Measurements from ENCODE around the gene EXOC1L.
"Not testable (repeated sequence)": the region's sequence is repeated elsewhere in the genome, so short reads cannot be mapped to it uniquely, and the experiment has no call there.

Gene EXOC1L

DNA sequence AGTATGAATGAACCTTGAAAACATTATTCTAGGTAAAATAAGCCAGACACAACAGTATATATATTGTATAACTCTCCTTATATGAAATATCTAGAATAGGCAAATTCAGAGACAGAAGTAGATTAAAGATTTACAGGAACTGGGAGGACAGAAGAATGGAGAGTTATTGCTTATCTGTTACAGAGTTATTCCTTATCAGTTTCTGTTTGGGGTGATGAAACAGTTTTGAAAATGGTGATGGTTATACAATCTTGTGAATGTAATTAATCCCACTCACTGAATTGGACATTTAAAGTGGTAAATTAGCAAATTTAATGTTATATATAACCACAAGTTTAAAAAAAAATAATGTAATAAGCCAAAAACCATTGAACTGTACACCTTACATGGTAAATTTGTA lies 19.4 kb downstream of the EXOC1L start:
- no peak for DNase-seq

DNA sequence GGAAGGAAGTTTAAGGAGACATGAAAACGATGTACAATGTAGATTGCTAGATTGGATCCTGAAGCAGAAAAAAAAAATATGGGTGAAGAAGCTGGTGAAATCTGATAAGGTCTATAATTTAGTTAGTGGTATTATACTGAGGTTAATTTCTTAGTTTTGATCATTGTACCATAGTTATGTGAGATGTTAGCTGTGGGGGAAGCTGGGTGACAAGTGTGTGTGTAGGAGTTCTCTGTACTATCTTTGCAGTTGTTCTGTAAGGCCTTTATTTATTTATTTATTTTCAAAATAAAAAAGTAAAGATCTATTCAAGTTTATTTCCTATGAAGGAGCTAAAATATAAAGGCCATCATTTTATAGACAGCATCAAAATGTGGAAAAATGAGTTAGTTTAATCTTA lies 21.4 kb downstream of the EXOC1L start:
- DNase-seq, result no peak

DNA sequence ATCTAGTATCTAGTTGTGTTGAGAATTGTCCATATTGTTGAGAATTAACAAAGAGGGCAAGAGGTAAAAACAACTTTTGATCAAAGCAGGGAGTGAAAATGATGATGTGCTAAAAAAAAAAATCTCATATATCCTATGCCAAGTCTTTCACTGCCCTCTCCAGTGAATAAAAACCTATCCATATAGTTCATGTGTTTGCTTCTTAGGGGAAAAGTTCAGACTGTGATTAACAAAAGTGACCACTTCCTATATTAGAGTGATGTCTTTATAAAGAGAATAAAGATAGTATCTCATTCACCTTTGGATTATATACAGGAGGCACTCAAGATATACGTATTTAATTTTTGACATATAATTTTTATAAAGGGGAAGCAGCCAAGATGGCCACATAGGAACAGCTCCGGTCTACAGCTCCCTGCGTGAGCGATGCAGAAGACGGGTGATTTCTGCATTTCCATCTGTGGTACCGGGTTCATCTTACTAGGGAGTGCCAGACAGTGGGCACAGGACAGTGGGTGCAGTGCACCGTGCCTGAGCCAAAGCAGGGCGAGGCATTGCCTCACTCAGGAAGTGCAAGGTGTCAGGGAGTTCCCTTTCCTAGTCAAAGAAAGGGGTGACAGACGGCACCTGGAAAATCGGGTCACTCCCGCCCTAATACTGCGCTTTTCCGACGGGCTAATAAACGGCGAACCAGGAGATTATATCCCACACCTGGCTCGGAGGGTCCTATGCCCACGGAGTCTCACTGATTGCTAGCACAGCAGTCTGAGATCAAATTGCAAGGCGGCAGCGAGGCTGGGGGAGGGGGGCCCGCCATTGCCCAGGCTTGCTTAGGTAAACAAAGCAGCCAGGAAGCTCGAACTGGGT lies 22.0 kb downstream of the EXOC1L start:
- not testable (repeated sequence) for DNase-seq

DNA sequence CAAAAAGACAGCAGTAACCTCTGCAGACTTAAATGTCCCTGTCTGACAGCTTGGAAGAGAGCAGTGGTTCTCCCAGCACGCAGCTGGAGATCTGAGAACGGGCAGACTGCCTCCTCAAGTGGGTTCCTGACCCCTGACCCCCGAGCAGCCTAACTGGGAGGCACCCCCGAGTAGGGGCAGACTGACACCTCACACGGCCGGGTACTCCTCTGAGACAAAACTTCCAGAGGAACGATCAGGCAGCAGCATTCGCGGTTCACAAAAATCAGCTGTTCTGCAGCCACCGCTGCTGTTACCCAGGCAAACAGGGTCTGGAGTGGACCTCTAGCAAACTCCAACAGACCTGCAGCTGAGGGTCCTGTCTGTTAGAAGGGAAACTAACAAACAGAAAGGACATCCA lies 22.7 kb downstream of the EXOC1L start:
- DNase-seq, result not testable (repeated sequence)

DNA sequence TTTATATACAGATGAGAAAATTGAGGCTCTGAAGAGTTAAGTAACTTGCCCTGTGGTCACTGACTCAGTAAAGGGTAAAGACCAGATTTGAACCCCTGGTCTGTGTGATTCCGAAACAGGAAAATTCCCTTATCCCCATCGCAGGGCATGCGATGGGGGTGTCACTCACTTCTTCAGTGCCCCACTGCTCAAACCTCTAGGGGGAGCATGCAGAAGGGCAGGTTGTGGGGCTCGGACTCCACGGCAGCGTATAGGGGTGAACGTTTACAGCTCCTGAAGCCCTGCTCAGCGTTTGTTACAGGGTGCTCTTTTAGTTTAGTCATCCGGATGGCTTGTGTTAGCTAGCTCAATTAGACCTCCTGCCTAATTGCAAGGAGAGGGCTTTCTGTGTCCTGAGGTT lies 30.1 kb downstream of the EXOC1L start:
- DNase-seq, result no peak

DNA sequence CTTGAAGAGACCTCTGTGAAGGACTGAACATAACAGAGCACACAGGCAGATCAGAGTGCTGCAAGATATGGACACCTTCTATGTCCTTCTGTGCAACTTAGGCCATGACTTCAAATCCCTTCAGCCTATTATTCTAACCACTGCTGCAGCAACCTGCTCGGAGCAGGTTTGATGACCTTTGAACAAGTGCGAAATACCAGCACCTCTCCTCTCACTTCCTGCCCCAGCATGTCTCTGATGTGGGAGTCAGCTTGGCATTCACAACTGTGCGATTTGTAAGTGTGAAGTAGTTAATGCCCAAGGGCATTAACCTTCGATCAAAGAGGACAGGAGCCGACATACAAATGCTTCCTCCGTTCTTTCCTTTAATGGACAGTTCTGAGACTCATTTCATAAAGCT lies 32.3 kb downstream of the EXOC1L start:
- no peak for DNase-seq

DNA sequence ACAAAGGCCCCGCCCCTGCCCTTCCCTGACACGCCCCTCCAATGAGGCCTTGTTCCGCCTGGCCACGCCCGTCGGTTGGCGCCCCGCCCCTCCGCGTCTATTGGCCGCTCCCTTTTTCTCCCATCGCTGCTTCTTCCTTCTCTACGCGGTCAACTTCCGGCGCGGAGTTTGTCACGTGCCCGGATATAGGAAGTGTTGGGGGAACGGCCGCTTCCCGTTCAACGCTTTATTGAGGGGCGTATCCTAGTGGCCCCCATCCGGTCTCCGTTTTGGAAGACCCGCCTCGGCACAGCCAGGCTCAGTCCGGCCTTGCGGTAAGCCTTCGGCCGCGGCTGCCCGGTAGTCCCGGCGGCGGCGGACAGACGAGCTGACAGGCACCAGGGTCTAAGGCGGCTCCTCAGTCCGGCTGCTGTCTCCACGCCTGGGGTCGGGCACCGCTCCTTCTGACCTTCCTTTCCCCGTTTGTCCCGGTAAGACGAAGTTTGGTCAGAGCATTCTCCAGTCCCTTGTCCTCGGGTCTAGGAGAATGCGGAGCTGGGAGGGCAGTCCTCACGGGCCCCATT lies 34.0 kb downstream of the EXOC1L start, which contains the start of gene EXOC1:
EXOC1 (plus strand) TSS at position 165 of the 563 bp plus-strand sequence. CDS start 4,676 bp downstream, outside the sequence.
- peak; percentile 98 for DNase-seq

DNA sequence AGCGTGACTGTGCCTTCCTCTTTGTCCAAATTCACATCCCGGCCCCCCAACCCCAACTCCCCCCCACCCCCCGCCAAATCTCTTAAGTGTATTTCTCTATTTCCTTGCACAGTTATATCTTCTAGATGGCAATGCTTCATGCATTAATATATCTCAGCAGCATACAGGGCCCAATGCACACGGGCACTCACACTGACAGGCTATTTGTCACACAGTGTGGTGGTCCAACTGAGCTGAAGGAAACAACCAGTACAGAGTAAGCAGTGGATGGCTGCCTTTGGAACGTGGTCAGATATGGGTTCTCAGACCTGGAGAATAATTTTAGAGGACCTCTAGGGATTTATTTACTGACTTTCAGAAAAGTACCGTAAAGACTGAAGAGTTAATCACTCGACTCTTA lies 34.5 kb downstream of the EXOC1L start:
- no peak for DNase-seq

DNA sequence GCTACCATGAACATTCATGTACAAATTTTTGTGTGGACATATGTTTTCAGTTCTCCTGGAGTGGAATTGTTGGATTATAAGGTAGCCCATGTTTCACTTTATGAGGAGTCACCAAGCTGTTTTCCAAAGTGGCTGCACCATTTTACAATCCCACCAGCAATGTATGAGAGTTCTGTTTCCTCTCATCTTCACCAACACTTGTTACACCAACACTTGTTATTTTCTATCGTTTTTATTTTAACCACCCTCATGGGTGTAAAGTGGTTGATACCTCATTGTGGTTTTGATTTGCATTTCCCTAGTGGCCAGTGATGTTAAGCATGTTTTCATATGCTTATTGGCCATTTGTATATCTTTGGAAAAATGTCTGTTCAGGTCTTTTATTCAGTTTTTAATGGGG lies 38.0 kb downstream of the EXOC1L start:
- DNase-seq, result no peak

DNA sequence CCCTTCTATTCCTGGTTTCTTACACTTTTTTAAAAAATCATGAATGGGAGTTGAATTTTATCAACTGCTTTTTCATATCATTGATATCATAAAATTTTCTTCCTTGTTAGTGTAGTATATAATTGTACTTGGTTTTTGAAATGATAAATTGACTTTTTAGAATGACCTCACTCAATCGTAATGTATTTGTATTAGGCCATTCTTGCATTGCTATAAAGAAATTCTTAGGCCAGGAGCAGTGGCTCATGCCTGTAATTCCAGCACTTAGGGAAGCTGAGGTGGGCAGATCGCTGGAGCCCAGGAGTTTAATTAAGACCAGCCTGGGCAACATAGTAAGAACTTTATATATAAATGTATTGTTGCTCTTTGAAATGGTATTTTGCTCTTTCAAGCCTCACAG lies 40.1 kb downstream of the EXOC1L start:
- DNase-seq, result no peak

DNA sequence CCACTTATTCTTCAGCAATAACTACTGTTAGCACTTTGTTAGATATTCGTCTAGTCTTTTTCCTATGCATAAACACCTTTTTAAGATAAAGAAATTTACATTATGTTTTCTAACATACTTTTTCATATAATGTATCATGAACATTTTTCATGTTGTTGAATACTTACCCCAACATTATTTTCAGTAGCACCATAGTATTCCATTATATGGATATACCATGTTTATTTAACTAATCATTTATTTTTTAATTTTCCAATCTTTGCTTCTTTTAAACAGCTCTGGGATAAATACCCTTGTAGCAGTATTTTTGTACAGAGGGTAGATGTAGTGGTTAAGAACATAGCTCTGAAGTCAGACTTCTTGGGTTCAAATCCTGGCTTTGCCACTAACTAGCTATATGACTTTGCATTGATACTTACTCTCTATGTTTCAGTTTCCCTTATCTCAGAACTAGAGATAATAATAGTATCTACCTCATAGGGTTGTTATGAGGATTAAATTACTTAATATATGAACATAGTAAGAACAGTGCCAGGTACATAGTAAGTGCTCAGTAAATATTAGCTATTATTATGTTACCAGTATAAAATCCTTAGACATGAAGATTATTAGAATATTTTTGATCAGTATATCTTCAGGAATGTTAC lies 45.1 kb downstream of the EXOC1L start:
- DNase-seq, result no peak

DNA sequence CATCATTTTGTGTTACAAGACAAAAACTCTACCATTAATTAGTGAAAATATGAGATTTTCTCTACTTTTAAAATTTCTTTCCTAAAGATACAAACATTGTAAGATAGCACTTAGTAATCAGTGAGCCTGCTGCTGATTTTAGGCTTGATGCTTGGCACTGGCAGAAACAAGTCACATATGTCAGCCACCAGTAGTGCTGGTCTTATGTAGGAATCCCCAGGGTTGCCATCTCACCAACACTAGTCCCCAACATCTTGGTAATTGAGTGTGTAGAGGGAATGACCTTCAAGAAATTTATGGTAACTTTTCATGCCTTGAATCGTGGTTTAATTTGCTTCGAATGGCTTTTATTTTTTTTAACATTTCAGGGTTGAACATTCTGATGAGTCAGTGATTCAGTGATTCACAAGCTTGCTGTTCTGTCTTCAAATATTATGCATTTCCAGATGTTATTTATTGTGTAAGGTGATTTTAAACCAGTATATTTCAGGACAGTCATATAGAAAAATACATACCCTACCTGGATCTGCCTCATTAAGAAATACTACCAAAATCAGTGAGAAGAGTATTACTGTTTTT lies 45.7 kb downstream of the EXOC1L start:
- DNase-seq, result no peak

DNA sequence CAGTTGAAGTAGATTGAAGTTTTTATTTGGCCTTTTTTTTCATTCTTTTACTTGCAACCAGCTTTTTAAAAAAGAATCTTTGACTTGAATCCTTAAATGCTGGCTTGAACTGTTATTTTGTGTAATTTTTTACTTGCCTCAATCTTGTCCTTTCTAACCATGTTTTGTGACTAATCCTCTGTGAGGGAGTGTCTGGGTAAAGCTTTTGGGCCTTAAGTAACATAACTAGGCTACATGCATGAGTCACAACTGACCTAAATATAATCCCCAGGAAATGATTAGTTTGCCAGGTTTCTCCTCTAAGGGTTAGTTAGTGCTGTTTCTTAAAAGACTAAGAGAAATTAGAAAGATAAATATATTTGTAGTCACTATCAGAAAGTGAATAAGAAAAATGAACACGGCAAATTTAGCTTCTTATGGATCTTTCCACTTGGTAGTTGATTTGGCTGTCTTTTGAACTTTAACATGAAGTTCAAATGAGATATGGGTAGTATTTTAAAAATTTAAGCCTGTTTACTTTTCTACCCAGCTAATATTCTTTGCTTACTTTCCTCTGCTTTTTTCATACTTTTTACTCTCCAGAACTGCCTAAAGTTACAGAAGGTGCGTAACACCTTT lies 46.8 kb downstream of the EXOC1L start:
- no peak for DNase-seq

DNA sequence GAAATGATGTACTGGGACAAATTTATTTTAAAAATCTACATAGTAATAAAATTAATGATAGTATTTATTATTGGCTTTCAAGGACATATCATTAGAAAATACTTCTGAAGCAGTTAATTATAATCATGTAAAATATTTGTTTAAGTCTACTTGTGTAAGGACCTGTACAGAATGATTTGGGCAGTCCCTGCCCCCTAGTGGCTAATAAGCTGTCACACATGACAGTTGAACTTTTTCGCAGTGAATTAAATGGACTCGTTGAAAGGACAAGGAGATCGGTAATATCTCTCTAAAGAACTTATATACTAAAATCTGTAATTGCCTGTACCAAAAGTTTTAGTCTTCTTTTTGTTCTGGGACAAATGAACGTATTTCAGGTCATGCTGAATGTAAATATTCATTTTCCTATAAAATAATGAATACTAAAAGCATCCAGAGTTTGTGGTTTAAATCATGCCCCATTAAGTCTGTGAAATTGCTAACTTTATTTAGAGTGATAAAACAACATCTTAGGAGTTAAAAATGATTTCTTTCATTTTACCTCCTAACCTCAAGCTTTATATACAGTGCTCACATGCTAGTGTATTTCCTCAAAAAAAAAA lies 47.5 kb downstream of the EXOC1L start:
- DNase-seq, result no peak

DNA sequence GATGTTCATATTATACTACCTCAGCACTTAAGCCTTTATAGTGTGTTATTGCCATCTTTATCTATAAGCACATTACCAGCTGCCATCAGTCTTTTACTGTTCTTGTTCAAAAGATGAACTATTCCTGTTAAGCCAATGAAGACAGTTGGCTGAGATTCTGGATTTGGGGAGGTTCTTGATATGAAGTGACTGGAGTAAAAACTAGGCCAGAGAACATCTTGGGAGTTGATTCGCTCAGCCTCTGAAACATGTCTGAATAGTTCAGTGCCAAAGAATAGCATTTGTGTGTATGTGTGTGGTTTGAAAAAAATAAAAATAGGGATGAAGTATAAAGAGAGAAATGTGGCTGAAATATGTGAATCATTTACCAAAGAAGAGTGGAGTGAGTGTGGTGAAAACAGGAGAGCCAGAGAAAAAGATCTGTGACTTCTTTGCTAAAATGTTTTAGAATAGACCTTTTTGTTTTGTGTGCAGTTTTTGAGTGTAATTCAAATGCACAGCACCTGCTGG lies 49.0 kb downstream of the EXOC1L start:
- DNase-seq, result no peak

DNA sequence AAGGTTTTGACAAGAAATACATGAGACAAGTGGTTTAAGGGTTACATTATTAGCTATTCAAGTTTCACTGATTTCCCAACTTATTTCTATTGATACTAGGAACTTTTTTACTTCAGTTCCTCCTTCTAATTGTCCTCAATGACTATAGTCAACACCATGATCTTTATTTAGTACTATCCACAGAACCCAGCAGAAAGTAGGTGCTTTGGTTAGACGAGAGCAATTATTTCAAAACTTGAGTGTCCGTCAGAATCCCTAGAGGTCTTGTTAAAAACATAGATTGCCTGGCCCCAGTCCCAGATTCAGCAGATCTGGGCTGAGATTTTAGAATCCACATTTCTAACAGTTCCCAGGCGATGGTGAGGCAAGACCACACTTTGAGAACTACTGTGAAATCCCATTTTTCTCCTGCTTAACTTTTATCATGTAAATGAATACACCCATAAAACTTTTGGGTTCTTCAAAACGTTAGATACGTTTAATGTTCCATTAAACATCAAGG lies 51.8 kb downstream of the EXOC1L start:
- no peak for DNase-seq

DNA sequence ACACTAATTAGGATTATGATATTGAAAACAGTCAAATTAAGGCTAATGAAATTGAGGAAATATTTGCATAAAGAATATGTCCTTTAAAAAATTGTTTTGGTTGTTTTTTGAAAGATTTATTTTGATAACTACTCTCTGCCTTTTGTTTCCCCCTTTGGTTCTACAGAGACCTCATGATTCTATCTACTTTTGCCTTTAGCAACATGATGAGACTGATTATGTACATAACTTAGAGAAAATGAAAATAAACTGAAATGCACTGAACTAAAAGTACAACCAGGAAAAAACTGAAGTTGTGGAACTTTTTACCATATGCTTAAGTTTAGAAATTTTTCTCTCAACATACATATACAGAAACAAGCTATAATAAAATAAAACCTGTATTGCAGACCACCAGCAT lies 55.2 kb downstream of the EXOC1L start:
- no peak for DNase-seq

DNA sequence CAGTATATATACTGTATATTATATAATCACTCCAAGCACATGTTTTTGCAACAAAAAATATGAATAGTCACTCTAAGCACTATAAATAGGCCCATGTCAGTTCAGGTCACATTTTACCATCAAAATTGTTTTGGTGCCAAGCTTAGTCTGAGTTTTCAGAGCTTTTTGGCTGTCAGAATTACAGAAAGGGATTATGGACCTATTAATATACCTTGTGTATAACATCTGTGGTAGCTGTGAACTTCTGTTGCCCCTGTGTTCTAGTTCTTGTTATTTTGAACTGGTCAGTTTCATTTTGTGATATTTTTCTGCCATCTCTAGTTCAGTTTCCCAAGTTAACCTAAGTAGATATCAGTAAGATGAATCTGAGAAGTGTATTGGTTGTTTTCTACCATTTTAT lies 56.8 kb downstream of the EXOC1L start:
- DNase-seq, result no peak

DNA sequence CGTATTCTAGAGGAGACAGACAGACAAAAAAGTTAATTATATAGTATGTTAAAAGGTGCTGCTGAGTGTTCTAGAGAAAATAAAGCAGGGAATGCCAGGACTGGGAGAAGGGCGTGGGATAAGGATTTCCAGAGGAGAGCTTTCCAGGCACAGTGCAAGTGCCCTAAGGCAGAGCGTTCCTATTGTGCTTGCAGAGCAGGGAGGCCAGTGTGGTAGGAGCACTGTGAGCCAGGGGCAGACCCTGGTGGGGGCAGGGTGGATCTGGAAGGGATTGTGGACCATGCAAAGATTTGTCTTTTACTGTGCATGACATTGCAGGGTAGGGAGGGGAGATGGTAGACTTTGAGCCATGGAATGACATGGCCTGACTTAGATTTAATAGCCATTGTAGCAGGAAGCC lies 59.6 kb downstream of the EXOC1L start:
- no peak for DNase-seq

DNA sequence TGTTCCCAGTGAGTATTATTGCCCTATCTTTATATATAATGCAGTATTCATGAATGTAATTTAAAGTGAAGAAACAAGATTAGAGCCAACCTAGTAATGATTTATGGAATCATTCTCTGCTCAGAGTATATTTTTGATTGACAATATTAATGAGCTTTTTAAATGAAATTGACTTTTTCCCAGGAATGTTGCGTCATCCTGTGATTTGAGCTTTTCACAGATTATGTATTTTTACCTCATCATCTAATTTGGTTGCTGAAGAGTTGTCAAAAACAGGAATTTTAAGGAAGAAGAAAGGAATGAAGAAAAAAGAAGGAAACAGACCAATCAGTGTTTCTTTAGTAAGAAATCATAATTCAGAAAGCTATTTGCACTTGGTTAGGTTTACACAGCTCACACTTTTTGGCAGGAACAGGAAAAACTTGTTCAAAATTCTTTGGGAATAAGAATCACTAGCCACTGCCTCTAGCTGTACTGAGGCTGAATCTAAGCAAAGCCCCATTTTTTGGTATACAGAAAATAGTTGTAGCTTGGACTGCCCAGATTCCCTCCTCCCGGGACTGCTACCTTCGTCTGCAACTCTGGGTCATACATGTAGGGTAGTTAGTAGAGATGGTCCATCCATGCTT lies 61.2 kb downstream of the EXOC1L start:
- DNase-seq, result no peak

DNA sequence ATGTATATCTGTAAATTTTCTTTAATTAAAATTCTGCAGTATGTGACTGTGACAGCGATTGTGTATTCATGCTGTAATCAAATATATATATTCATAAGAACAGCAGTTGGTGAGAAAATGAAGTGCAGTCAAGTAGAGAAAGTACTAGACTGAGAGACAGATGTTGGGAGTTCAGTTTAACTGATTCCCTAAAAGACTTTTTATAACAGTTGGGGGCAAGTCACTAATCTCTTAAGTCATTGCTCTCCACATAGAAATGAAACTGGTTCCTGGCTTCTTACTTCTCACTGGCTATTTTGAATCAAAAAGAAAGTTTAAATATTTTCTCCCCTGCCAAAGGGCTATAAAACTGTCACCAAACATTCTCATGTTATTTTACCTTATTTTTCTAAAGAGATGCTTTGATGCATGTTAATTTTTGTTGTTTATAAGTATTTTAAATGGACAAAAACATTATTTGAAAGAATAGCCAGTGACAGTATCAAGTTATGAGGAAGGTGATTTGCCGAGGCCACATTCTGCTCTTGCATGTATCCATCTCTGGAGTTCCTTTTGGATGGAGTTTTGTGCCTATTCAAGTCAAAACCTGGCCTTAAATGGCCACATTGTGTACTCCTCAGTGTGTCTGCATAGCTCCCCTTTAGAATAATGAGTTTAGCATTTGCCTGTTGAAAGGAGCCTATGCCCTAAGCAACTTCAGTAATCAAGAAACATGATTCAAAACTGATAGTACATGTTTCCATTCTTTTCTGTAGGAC lies 64.7 kb downstream of the EXOC1L start:
- DNase-seq, result no peak

Measured in activated T-cell treated with anti-CD3 and anti-CD28 coated beads for 4 hours (primary cell).